T-helper 1 cell treated with Interleukin-12 subunit alpha and Interleukin-12 subunit beta and Interleukin-4 antibody, amounts not matched to agents 30 μg/mL and 1 μg/mL, for 36 hours (primary cell): ENCODE data around the gene POLR3A.

ENCODE experiments used
- H3K27ac Mint-ChIP-seq: one replicate; pipeline ENCODE4 v1.8.0; 2021; ENCODE audit warnings: mild to moderate bottlenecking, mixed read lengths
- H3K27me3 Mint-ChIP-seq: one replicate; pipeline ENCODE4 v1.8.0; 2021; ENCODE audit warnings: low read depth, mixed read lengths
- H3K36me3 Mint-ChIP-seq: one replicate; pipeline ENCODE4 v1.8.0; 2021; ENCODE audit warnings: low read depth, mixed read lengths
- H3K4me1 Mint-ChIP-seq: one replicate; pipeline ENCODE4 v1.8.0; 2021; ENCODE audit warnings: low read depth, mixed read lengths
- H3K4me3 Mint-ChIP-seq: one replicate; pipeline ENCODE4 v1.8.0; 2021; ENCODE audit warnings: mild to moderate bottlenecking, moderate library complexity, mixed read lengths
- H3K9me3 Mint-ChIP-seq: one replicate; pipeline ENCODE4 v1.8.0; 2021; ENCODE audit warnings: mixed read lengths

Gene POLR3A

DNA sequence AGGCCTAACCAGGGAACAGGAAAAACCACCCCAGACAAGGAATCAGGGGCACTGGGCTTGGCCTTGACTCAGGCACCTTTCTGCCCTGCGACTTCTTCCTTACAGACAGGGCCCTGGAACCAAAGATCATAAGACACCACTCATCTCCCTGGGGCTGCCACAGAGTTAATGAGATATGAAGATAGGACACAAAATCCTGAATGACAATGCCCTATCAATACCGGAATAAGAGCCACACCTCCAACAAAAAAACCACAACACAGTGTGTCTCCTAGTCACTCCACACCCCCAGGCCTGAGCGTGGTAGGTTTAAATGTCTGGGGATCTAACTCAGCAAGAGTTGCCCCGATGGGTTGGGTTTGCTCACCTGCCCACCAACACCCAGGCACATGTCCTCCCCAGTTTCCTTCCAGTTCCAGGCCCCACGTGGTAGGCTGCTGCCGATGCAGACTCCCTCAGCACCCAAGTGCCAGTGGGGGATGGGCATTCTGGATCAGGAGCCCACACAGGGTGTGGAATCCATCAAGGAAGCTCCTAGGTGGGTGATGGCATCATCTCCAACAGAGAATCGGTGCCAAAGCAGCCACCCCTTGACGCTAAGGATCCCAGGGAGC lies 106.6 kb downstream of the POLR3A start:
- Mint-ChIP-seq H3K27me3 (peaks cover 20% of the 10 kb centered on the region), H3K4me1 (peaks cover 12% of the 10 kb centered on the region), H3K27ac (no peak overlapping the region), H3K36me3 (peaks cover 3% of the 10 kb centered on the region), H3K9me3 (no peaks in the 10 kb centered on the region), H3K4me3 (no peak overlapping the region)

GRCh38 chr10:77922055-77922454 lies 107.3 kb downstream of the POLR3A start:
- Mint-ChIP-seq H3K27me3 (peaks cover 14% of the 10 kb centered on the region), H3K4me3 (no peak overlapping the region), H3K9me3 (no peaks in the 10 kb centered on the region), H3K4me1 (peaks cover 7% of the 10 kb centered on the region), H3K27ac (no peak overlapping the region), H3K36me3 (peaks cover 3% of the 10 kb centered on the region)

DNA sequence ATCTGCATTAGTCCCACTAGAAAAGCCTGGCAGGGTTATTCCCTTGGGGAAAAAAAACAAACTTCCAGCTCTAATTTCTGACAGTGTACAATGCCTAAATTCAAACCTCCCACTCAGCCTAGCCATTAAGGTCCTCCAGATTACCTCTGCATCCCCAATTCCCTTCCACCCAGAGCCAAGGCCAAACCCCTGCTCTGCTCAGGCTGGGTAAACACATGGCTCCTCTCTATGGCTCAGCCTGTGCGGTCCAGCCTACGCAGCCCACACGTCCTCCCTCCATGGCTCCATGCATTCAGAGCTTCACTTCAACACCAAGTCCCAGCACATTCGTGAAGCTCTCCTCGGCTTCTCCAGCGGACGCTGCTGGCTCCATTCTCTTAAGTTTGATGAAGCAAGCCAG lies 107.9 kb downstream of the POLR3A start:
- no peaks in the 10 kb centered on the region for H3K9me3 Mint-ChIP-seq
- no peak overlapping the region for H3K4me3 Mint-ChIP-seq
- H3K27me3 Mint-ChIP-seq = peaks cover 14% of the 10 kb centered on the region

GRCh38 chr10:77920495-77920894 lies 108.8 kb downstream of the POLR3A start:
- Mint-ChIP-seq H3K4me1 (peaks cover 6% of the 10 kb centered on the region), H3K9me3 (no peaks in the 10 kb centered on the region), H3K27ac (no peak overlapping the region), H3K27me3 (peaks cover 13% of the 10 kb centered on the region), H3K4me3 (no peak overlapping the region), H3K36me3 (peaks cover 3% of the 10 kb centered on the region)

More for the DNA sequence above, 107.9 kb downstream of the POLR3A start:
- Mint-ChIP-seq H3K36me3 (peaks cover 3% of the 10 kb centered on the region), H3K4me1 (peaks cover 7% of the 10 kb centered on the region), H3K27ac (no peak overlapping the region)

DNA sequence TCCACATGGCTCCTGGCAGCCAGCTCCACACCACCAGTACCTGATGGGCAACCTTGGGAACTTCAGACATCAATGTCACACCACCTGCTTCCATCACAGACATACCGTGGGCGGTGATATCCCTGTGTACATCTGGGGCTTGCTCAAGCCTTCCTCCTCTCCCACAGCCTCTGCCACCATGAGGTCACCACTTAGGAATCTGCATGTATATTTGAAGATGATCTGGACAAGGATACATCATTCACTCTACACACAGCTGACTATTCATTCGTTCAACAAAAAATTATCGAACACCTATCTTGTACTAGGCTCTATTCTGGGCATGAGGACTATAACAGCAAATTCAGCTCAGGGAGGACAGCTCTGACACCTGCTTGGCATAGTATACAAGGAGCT lies 109.6 kb downstream of the POLR3A start:
- Mint-ChIP-seq H3K4me3 (no peak overlapping the region), H3K4me1 (no peaks in the 10 kb centered on the region), H3K27me3 (peaks cover 10% of the 10 kb centered on the region), H3K36me3 (no peaks in the 10 kb centered on the region), H3K9me3 (no peaks in the 10 kb centered on the region), H3K27ac (no peak overlapping the region)
